ENCODE data around the gene ZNF195. TPM values are rescaled to one million over a fixed set of nuclear protein-coding genes. Genes with fewer than 3 reads are reported as not detected.
"Not testable (repeated sequence)": the region's sequence is repeated elsewhere in the genome, so short reads cannot be mapped to it uniquely, and the experiment has no call there.

Gene ZNF195
- polyA plus RNA-seq (ENCODE audit: insufficient read length) = 19.2 TPM

- DNase-seq = peak; percentile 93
Observed at GRCh38 chr11:3378426-3379423, at the start of gene ZNF195. TSS of gene ZNF195 (minus strand) at chr11:3379146. CDS start at chr11:3379040, 106 bp downstream.

DNA sequence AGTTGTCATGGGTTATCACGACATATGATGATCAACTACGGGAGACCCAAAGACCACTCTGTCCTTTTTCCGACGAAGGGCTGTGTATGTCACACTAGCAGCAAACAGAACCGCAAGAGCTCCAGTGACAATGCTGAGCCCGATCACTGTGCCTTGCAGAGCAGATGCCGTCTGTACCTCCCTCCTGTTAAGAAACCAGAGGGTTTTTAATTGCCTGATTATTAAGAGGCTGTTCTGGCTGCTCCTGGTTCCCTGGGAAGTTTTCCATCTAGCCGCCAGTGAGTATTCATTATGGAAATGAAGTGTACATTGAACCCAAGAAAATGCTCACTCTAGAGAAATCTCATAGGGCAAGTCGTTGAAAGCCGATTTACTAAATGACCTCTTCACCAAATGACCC is 49.1 kb upstream of the ZNF195 start:
- not testable (repeated sequence) for DNase-seq

DNA sequence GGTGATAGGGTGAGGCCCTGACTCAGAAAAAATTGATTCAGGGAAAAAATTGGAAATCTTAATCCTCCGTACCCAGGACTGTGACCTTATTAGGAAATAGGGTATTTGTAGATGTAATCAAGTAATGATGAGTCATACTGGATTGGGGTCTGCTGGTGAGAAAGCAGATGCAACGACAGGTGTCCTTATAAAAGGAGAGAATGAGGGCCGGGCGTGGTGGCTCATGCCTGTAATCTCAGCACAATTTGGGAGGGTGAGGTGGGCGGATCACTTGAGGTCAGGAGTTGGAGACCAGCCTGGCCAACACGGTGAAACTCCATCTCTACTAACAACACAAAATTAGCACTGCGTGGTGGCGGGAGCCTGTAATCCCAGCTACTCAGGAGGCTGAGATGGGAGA is 47.6 kb upstream of the ZNF195 start:
- not testable (repeated sequence) for DNase-seq

DNA sequence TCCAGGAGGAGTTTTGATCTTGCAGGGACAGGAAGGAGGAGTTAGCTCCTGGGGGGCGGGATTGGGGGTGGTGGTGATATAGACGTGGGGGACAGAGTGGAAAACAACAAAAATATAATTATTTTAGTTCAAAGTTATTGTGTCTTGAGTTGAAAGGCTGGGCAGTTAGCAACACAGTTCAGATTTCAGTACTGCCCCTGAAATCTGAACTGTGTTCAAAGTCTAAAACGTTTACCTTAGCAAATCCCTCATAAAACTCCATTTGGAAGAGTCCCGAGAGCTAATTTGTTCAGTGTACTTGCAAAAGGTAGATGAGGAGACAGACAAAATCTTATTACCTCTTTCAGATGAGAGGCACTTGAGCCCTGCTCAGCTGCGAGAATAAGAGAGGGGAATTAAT is 45.0 kb upstream of the ZNF195 start:
- DNase-seq = not testable (repeated sequence)

DNA sequence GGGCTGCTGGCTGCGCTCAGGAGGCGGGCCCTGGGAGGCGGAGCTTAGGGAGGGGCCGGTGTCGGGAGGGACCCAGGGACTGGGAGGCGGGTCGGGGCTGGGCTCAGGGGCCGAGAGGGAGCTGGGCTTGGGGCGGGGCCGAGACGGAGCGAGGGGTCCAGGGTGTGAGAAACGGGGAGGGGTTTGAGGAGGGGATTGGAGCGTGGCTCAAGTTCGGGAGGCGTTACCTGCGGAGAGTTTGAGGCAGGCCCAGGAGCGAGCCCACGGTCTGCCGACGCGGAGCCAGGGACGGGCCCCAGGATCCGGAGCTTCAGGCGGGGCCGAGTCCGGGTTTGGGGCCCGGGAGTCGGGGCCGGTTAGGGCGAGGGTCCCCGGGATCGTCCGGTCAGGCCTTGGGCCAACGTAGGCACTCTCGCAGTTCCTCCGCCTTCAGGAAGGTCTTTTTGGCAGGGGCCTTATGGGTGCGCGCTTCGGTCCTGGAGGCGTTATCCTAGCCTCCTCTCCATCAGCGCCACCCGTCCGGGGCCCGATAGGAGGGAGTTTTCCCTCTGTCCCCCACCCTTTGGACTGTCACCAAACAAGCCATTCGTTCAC is 44.3 kb upstream of the ZNF195 start:
- not testable (repeated sequence) for DNase-seq

- peak; percentile 95 for DNase-seq
Observed at GRCh38 chr11:3422380-3423137, 43.6 kb upstream of the ZNF195 start.

GRCh38 chr11:3421608-3422379 is 42.8 kb upstream of the ZNF195 start:
- DNase-seq = peak; percentile 35

GRCh38 chr11:3420281-3421042 is 41.5 kb upstream of the ZNF195 start:
- DNase-seq = not testable (repeated sequence)

DNA sequence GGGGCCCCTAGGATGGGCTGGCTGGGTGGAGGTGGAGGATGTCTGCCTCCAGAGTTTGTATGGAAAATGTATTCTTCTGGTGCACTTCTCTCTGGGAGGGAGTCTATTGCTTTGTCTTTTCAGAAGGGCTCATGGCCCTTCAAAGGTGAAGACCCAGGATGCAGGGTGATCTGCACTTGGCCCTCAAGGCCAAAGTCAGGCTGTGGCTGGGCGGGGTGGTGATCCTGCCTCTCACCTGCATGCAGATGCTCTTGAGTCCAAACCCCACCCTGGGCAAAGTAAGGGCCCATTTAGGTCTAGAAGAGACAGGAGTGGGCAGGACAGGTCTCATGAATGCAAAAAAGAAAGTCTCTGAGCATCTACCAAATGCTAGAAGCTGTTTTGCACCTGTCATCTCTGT is 40.5 kb upstream of the ZNF195 start:
- DNase-seq = not testable (repeated sequence)

DNA sequence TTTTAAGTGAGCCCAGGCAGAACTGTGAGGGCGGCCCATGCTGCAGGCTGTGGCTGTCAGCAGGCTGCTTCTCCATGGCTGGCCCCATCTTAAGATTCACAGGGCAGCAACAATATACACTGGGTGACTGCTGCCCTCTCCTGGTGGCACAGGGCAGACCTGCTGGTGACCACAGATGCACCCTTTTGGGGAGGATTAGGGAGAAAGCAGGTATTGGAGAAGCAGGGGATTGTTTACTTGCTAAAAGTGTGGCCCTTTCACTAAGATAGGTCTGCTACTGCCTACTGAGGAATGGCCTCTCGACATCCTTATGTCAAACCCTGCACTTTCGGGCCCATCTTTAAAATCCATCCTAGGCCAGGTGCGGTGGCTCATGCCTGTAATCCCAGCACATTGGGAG is 38.1 kb upstream of the ZNF195 start:
- not testable (repeated sequence) for DNase-seq

DNA sequence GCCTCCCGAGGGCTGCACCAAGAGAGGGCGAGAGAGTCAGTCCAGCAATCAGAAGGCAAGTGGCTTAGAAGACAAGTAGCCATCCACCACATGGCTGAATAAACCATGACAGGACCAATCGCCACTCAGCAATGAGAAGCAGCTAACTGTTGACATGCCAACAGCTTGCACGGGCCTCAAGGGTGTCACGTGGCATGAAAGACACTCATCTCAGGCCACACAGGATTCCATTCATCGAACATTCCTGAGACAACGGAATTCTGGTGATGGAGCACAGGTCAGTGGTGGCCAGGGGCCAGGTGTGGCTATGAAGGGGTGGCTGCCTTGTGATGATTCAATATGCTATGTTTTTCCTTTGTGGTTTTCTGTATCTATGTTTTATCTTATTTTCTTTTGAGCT is 36.4 kb upstream of the ZNF195 start:
- not testable (repeated sequence) for DNase-seq

DNA sequence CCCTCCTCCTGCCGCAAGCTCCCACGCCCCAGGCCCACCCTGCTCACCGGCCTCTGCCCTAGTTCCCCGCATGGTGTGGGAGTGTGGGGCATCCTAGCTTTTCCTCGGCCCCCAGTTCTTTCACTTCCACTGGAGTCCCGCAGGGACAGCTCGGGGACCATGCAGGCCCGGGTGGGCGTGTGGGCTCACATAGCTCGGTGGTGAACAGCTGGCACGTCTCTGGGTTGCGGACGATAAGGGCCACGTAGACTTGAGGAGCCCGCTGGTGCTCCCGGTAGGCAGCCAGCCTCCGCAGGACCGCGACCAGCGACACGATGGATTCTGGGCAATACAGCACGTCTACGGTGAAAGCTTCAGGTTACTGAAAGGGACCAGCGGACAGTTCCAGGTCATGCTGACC is 34.7 kb upstream of the ZNF195 start:
- not testable (repeated sequence) for DNase-seq

- no peak for DNase-seq
Observed at GRCh38 chr11:3412837-3413236, 33.9 kb upstream of the ZNF195 start.

DNA sequence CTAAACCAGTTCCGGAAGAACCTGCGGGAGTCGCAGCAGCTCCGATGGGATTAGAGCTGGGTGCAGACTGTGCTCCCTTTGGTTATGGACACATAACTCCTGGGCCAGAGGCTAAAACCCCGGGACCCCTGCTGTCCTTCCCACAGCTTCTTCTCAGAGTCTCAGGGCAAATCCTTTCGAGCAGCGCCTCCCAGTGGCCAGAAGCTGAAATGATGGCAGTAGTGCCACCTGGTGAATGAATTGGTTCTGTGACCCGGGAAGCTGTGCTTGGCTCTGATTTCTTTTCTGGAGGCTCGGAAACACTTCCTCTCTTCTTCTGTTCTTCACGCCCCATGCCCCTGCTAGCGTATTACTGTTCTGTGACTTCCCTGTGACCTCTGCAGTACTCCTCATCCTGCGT is 29.8 kb upstream of the ZNF195 start:
- peak; percentile 41 for DNase-seq

DNA sequence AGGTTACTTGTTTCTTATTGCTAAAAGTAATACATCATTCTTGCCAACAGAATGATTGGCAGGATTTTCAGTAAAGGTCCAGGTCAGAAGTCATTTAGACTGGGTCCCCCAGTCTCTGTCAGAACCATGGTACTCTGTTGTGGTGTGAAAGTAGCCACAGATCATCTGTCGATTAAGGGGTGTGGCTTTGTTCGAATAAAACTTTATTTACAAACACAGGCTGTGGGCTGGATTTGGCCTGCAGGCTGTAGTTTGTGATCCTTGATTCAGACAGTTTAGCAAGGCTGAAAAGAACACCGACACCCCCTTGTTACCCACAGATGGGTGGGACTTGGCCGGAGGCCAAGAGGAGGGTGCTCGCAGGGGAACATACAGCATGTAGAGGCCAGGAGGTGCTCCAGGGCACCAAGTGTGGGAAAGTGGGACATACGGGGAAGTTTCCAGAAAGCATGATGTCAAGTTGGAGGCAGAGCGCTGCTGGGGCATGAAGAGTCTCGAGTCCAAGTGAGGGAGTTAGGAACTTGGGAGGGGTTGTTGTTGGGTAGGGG is 29.2 kb upstream of the ZNF195 start:
- DNase-seq = not testable (repeated sequence)

GRCh38 chr11:3406937-3407336 is 28.0 kb upstream of the ZNF195 start:
- not testable (repeated sequence) for DNase-seq

DNA sequence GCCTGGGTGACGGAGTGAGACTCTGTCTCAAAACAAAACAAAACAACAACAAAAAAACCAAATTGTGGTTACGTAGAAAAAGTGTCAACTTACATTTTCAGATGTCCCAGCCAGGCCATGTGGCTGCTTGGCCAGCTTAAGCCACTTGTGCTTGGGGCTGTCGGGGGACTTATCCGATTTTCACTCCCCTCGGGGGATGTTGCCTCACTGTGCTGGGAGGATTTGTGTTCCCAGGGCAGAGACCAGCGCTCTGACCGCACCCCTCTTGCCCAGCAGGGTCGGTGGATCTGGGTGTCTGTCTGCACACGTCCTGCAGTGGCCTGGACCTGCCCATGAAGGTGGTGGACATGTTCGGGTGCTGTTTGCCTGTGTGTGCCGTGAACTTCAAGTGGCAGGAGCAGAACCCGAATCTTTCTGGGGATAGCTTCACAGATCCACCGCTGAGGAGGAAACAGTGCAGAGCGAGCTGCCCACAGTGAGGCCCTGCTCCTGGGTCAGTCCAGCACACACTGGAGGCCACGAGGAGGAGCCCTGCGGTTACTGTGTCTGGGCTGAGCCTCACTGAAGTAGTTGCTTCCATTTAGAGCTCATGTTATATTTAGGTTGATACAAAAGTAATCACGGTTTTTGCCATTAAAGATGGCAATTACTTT is 27.4 kb upstream of the ZNF195 start:
- not testable (repeated sequence) for DNase-seq

DNA sequence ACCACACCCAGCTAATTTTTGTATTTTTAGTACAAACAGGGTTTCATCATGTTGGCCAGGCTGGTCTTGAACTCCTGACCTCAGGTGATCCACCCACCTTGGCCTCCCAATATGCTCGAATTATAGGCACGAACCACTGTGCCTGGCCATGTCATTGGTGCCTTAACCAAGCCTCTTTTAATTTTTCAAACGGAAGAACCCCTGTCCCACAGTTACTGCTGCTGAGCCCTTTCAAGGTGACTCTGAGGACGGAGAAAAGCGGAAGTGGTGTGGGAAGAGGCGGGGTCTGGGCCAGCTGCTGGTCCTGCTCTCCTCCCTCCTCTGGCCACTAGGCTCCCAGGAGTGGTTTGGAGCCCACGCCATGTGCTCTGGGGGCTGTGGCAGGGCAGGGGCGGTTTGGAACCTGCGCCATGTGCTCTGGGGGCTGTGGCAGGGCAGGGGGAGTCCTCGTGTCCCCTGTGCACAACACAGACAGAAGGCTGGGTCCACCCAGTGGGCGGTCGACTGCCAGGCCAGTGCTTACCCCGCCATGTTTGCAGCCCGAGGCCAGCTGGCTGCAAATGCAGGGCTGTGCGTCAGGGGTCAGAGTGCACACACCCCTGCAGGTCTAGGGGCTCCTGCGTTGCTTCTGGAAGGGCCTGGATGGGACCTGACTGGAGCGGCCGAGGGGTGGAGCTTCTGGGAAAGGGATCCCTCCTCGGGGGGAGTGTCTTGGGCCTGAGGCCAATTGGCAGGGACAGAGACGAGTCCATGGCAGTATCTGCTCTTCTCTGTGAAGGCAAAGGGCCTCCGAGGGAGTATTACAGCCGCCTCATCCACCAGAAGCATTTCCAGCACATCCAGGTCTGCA is 25.4 kb upstream of the ZNF195 start:
- DNase-seq = peak; percentile 58

- not testable (repeated sequence) for DNase-seq
Observed at GRCh38 chr11:3402861-3403250, 23.9 kb upstream of the ZNF195 start.
